Measurements from ENCODE around the gene MEF2C. TPM values are rescaled to one million over a fixed set of nuclear protein-coding genes. Genes with fewer than 3 reads are reported as not detected.

MEF2C gene
- polyA plus RNA-seq, 1 donor from 2014 or later: 30.2 TPM

GRCh38 chr5:88838500-88838899, 44.5 kb downstream of the MEF2C start:
- H3K36me3 ChIP-seq (ENCODE audit: insufficient read depth, low read length): no peaks in the 10 kb centered on the region
- no peak overlapping the region for H3K27ac ChIP-seq (ENCODE audit: low read length)
- no peak overlapping the region for H3K4me2 ChIP-seq (ENCODE audit: low read length)
- no peaks in the 10 kb centered on the region for H3K79me2 ChIP-seq (replicated peaks; ENCODE audit: insufficient read depth, low read length)
- H3K27me3 ChIP-seq (ENCODE audit: insufficient read depth, low read depth, low read length): no peaks in the 10 kb centered on the region
- no peak overlapping the region for H2AFZ ChIP-seq (ENCODE audit: low read depth, low read length)
- H4K20me1 ChIP-seq (ENCODE audit: insufficient read depth): no peaks in the 10 kb centered on the region
- no peaks in the 10 kb centered on the region for H3F3A ChIP-seq (ENCODE audit: insufficient read depth, low read length, poor library complexity, severe bottlenecking)
- TF ChIP-seq MXI1 (conservative IDR thresholded peaks at IDR 0.05; ENCODE audit: poor library complexity, severe bottlenecking) (no peak), TAF1 (IDR thresholded peaks at IDR 0.05; ENCODE audit: low read depth) (no peak)
- H3K9me2 ChIP-seq (ENCODE audit: insufficient read depth, low read length): no peaks in the 10 kb centered on the region
- no peak overlapping the region for H3K4me3 ChIP-seq (ENCODE audit: low read length)
- no peak overlapping the region for H3K9ac ChIP-seq (ENCODE audit: low read length)
- H3K9me3 ChIP-seq (ENCODE audit: low read length): no peaks in the 10 kb centered on the region

GRCh38 chr5:88837817-88838216, 45.2 kb downstream of the MEF2C start:
- no peaks in the 10 kb centered on the region for H3K79me2 ChIP-seq (replicated peaks; ENCODE audit: insufficient read depth, low read length)
- no peaks in the 10 kb centered on the region for H3K9me2 ChIP-seq (ENCODE audit: insufficient read depth, low read length)
- H3K9ac ChIP-seq (ENCODE audit: low read length): no peak overlapping the region
- no peaks in the 10 kb centered on the region for H3K9me3 ChIP-seq (ENCODE audit: low read length)
- no peak overlapping the region for H3K4me3 ChIP-seq (ENCODE audit: low read length)
- H3K36me3 ChIP-seq (ENCODE audit: insufficient read depth, low read length): no peaks in the 10 kb centered on the region
- no peaks in the 10 kb centered on the region for H3K27me3 ChIP-seq (ENCODE audit: insufficient read depth, low read depth, low read length)
- H4K20me1 ChIP-seq (ENCODE audit: insufficient read depth): no peaks in the 10 kb centered on the region
- no peak overlapping the region for H3K4me2 ChIP-seq (ENCODE audit: low read length)
- no peak overlapping the region for H2AFZ ChIP-seq (ENCODE audit: low read depth, low read length)
- H3K27ac ChIP-seq (ENCODE audit: low read length): no peak overlapping the region
- TF ChIP-seq EZH2 (IDR thresholded peaks at IDR 0.05; ENCODE audit: borderline replicate concordance, insufficient read depth, low read length, poor library complexity, severe bottlenecking): no peak
- TF ChIP-seq CTCF (IDR thresholded peaks at IDR 0.05; ENCODE audit: poor library complexity, severe bottlenecking): no peak
- TF ChIP-seq SMC3 (conservative IDR thresholded peaks at IDR 0.05; ENCODE audit: poor library complexity): no peak
- no peak for TF ChIP-seq RAD21 (conservative IDR thresholded peaks at IDR 0.05)
- no peak for TF ChIP-seq POLR2AphosphoS5 (IDR thresholded peaks at IDR 0.05)
- TF ChIP-seq TAF1 (IDR thresholded peaks at IDR 0.05; ENCODE audit: low read depth): no peak
- no peak for TF ChIP-seq MXI1 (conservative IDR thresholded peaks at IDR 0.05; ENCODE audit: poor library complexity, severe bottlenecking)
- no peak for TF ChIP-seq EP300 (conservative IDR thresholded peaks at IDR 0.05; ENCODE audit: poor library complexity, severe bottlenecking)
- no peak for TF ChIP-seq REST (IDR thresholded peaks at IDR 0.05; ENCODE audit: borderline replicate concordance)
- H3F3A ChIP-seq (ENCODE audit: insufficient read depth, low read length, poor library complexity, severe bottlenecking): no peaks in the 10 kb centered on the region

- H2AFZ ChIP-seq (ENCODE audit: low read depth, low read length): no peak overlapping the region
- no peaks in the 10 kb centered on the region for H3K79me2 ChIP-seq (replicated peaks; ENCODE audit: insufficient read depth, low read length)
- no peaks in the 10 kb centered on the region for H3F3A ChIP-seq (ENCODE audit: insufficient read depth, low read length, poor library complexity, severe bottlenecking)
- H3K36me3 ChIP-seq (ENCODE audit: insufficient read depth, low read length): no peaks in the 10 kb centered on the region
- no peaks in the 10 kb centered on the region for H3K27me3 ChIP-seq (ENCODE audit: insufficient read depth, low read depth, low read length)
- no peak overlapping the region for H3K4me3 ChIP-seq (ENCODE audit: low read length)
- no peak overlapping the region for H3K27ac ChIP-seq (ENCODE audit: low read length)
- H3K4me2 ChIP-seq (ENCODE audit: low read length): no peak overlapping the region
- no peaks in the 10 kb centered on the region for H3K9me3 ChIP-seq (ENCODE audit: low read length)
- no peaks in the 10 kb centered on the region for H3K9me2 ChIP-seq (ENCODE audit: insufficient read depth, low read length)
- no peak overlapping the region for H3K9ac ChIP-seq (ENCODE audit: low read length)
- no peaks in the 10 kb centered on the region for H4K20me1 ChIP-seq (ENCODE audit: insufficient read depth)
- TF ChIP-seq CTCF (IDR thresholded peaks at IDR 0.05; ENCODE audit: poor library complexity, severe bottlenecking) (no peak), REST (IDR thresholded peaks at IDR 0.05; ENCODE audit: borderline replicate concordance) (no peak), SMC3 (conservative IDR thresholded peaks at IDR 0.05; ENCODE audit: poor library complexity) (no peak), RAD21 (conservative IDR thresholded peaks at IDR 0.05) (no peak)
These were observed 45.8 kb downstream of the MEF2C start for GRCh38 chr5:88837222-88837621.
